ENCODE data around the gene PPM1L. TPM values are rescaled to one million over a fixed set of nuclear protein-coding genes. Genes with fewer than 3 reads are reported as not detected.

The PPM1L gene
- total and polyA plus RNA-seq, 2 of the 13 experiments (the other 11 are each of a cell fraction or from before 2014, with no cell fraction given): 0.22 to 1.4 TPM

- WGBS (ENCODE audit: low lambda C conversion rate): 91% methylated on average over 1 of the region's 1 CpG
- no peak overlapping the region for H3K4me3 ChIP-seq (replicated peaks in 1 of 3; ENCODE audit: insufficient read depth in 1 of 3, low read depth in 2 of 3, low read length in 3 of 3)
- H3K9ac ChIP-seq (ENCODE audit: insufficient read depth, low read depth, low read length): no peak overlapping the region
- no peak for DNase-seq (ENCODE audit: low spot score)
- H3K36me3 ChIP-seq (replicated peaks in 1 of 2; ENCODE audit: control insufficient read depth in 1 of 2, insufficient read depth in 2 of 2, low read length in 2 of 2): no peaks in the 10 kb centered on the region
- H3K4me1 ChIP-seq (ENCODE audit: insufficient read depth, low read length): no peaks in the 10 kb centered on the region
- H3K27ac ChIP-seq (ENCODE audit: extremely low read length, insufficient read depth, low read length): no peak overlapping the region
- intact Hi-C loops (cut with micrococcal nuclease; ENCODE audit: unreplicated experiment): no loop called here
- no peaks in the 10 kb centered on the region for H4K20me1 ChIP-seq (ENCODE audit: insufficient read depth, low read length)
- in situ Hi-C loops (cut with HindIII; ENCODE audit: extremely low pct_ligation_motif_present, low pct_unique_long_range_greater_than_20kb): no loop called here
- FAIRE-seq: no peak
- CTCF ChIA-PET (ENCODE audit: low intra/inter-chr PET ratio, low total read pairs): no interaction called here
- H3K27me3 ChIP-seq (ENCODE audit: control insufficient read depth in 1 of 2, insufficient read depth in 2 of 2, low read length in 2 of 2): no peaks in the 10 kb centered on the region
- no TSS peak for BruUV-seq (replicated peaks)
- POLR2A ChIA-PET: no interaction called here
- no peak for TF ChIP-seq SOX5 (CRISPR knock-in tag; IDR thresholded peaks at IDR 0.05; ENCODE audit: borderline replicate concordance)
- TF ChIP-seq TFE3 (CRISPR knock-in tag; IDR thresholded peaks at IDR 0.05): no peak
- no peak for TF ChIP-seq JUN (CRISPR knock-in tag; IDR thresholded peaks at IDR 0.05)
- TF ChIP-seq HNF1B (CRISPR knock-in tag; IDR thresholded peaks at IDR 0.05): no peak
- no peak for TF ChIP-seq ZNF484 (CRISPR knock-in tag; IDR thresholded peaks at IDR 0.05; ENCODE audit: borderline replicate concordance, low read depth)
- no peak for TF ChIP-seq ZSCAN21 (CRISPR knock-in tag; IDR thresholded peaks at IDR 0.05; ENCODE audit: borderline replicate concordance)
- TF ChIP-seq REL (CRISPR knock-in tag; conservative IDR thresholded peaks at IDR 0.05): no peak
- no peak for TF ChIP-seq PCBP1 (IDR thresholded peaks at IDR 0.05; ENCODE audit: borderline replicate concordance, low read depth, low read length)
- H3K79me2 ChIP-seq (ENCODE audit: insufficient read depth, low read length): no peaks in the 10 kb centered on the region
- H3K4me2 ChIP-seq (ENCODE audit: low read depth, low read length): no peak overlapping the region
- H2AFZ ChIP-seq (ENCODE audit: low read length): no peak overlapping the region
- no peaks in the 10 kb centered on the region for H3K9me3 ChIP-seq (ENCODE audit: low read length)
- no peak for ATAC-seq
Measured at GRCh38 chr3:161073181-161073580, 317.1 kb downstream of the PPM1L start.

Data from HepG2 (cell line).